ENCODE measurements around the gene P3R3URF.

P3R3URF gene

DNA sequence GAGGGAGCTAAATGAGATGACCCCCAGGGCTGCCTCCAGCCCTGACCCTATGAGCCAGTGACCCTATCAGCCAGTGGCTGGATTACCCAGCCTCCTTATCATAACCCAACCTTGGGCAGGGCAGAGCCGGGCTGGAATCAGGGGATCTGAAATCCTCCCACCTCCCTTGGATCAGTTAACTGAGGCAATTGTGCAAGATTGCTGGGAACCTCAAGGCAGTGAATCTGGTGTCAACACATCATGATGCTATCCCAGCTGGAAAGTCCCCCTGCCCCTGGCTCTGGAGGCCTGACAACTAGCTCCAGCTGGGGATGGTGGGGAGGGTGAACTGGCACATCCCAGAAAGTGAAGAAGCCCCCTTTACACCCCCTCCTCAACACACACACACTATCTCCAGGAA, 7.8 kb downstream of the P3R3URF start:
- no peak overlapping the region for H3K27ac ChIP-seq (ENCODE audit: insufficient read depth in 1 of 2, low read depth in 1 of 2, low read length in 2 of 2, poor library complexity in 1 of 2, severe bottlenecking in 2 of 2)
- peaks cover 0 to 11% (median 0%) of the 10 kb centered on the region in 5 experiments for H3K27me3 ChIP-seq (replicated peaks in 2 of 5; ENCODE audit: control insufficient read depth in 4 of 5, insufficient read depth in 5 of 5, low read length in 4 of 5)
- peaks cover 0 to 15% (median 13%) of the 10 kb centered on the region in 4 experiments for H3K4me1 ChIP-seq (ENCODE audit: control extremely low read depth in 1 of 4, control insufficient read depth in 4 of 4, insufficient read depth in 4 of 4, low read length in 3 of 4)
- H3K9me3 ChIP-seq (ENCODE audit: control extremely low read depth in 1 of 5, control insufficient read depth in 4 of 5, insufficient read depth in 2 of 5, low read depth in 1 of 5, low read length in 4 of 5) = no peaks in the 10 kb centered on the region
- 90% methylated on average over 1 of the region's 1 CpG for WGBS (ENCODE audit: insufficient coverage)
- no peaks in the 10 kb centered on the region for H3K36me3 ChIP-seq (ENCODE audit: control insufficient read depth in 4 of 4, insufficient read depth in 4 of 4, low read length in 3 of 4)
- H3K4me3 ChIP-seq (ENCODE audit: control insufficient read depth in 1 of 7, extremely low read depth in 1 of 7, insufficient read depth in 4 of 7, low read depth in 2 of 7, low read length in 6 of 7) = no peak overlapping the region
- no peak for DNase-seq
- ChIA-PET POLR2A (no interaction called here), CTCF (interaction anchor here (1.1 to 2.7 kb wide), 5 partner anchors 13 to 131 kb away, joined by 4 to 12 read pairs (median 6); partner anchors contain the start of gene PIK3R3)

DNA sequence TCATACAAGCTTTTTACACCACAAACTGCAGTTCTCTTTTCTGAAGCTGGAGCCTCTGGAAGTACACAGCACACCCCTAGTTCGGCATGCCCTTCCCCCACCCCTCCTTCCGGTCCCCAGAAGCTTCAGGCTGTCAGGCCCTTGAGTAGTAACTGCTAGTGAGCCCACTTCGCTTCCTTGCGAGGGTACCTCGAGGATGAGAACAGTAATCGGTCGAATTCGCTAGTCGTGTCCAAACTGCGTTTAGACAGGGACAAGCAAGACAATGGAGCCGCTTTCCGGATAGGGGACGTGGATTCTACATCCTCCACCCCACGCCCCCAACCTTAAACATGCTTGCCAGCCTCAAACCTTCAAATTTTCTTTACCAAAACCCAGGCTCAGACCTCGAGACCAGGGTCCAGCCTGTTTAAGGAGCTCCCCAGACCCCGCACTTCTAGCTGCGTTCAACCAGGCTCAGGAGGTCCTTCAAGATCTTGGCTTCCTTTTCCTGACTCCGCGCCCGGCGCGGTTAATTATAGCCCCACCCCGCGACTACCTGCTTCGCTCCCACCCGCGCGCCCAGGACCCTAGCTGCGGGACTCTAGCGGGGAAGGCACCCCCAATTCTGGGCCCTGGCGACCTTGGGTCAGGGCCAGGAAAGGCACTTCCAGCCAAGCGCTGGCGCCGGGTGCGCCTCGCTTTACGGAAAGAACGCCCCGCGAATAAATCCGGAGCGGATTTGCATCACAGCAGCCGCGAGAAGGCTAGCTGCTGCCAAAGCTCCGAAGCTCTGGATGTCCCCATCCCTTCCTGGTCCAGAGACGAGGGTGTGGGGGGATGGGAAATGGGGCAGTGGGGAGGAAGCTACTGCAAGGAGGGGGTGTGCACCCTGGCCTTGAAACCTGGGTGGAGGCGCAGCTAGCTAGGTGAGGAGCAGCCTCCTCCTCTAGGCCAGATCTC, 9.5 kb downstream of the P3R3URF start:
- WGBS (ENCODE audit: insufficient coverage) = 2% methylated on average over 40 of the region's 47 CpGs
- ChIA-PET CTCF (interaction anchor here (1.0 to 2.7 kb wide), 7 partner anchors 9 to 130 kb away, joined by 3 to 12 read pairs (median 5); no protein-coding TSS in a partner anchor), POLR2A (interaction anchor here (0.8 to 1.2 kb wide), 3 partner anchors 8 to 36 kb away, joined by 3 to 4 read pairs (median 3); partner anchors contain the start of gene PIK3R3)
- H3K36me3 ChIP-seq (ENCODE audit: control insufficient read depth in 4 of 4, insufficient read depth in 4 of 4, low read length in 3 of 4) = no peaks in the 10 kb centered on the region
- peak in 2 of 3 donors; percentile 78 to 80 for DNase-seq
- peak overlapping the region; percentile 40 to 87 (median 75) for H3K4me3 ChIP-seq (ENCODE audit: control insufficient read depth in 1 of 7, extremely low read depth in 1 of 7, insufficient read depth in 4 of 7, low read depth in 2 of 7, low read length in 6 of 7)
- H3K9me3 ChIP-seq (ENCODE audit: control extremely low read depth in 1 of 5, control insufficient read depth in 4 of 5, insufficient read depth in 2 of 5, low read depth in 1 of 5, low read length in 4 of 5) = no peaks in the 10 kb centered on the region
- H3K27ac ChIP-seq (ENCODE audit: insufficient read depth in 1 of 2, low read depth in 1 of 2, low read length in 2 of 2, poor library complexity in 1 of 2, severe bottlenecking in 2 of 2) = no peak overlapping the region
- H3K27me3 ChIP-seq (replicated peaks in 2 of 5; ENCODE audit: control insufficient read depth in 4 of 5, insufficient read depth in 5 of 5, low read length in 4 of 5) = peaks cover 0 to 11% (median 0%) of the 10 kb centered on the region in 5 experiments
- H3K4me1 ChIP-seq (ENCODE audit: control extremely low read depth in 1 of 4, control insufficient read depth in 4 of 4, insufficient read depth in 4 of 4, low read length in 3 of 4) = peaks cover 0 to 15% (median 13%) of the 10 kb centered on the region in 4 experiments

DNA sequence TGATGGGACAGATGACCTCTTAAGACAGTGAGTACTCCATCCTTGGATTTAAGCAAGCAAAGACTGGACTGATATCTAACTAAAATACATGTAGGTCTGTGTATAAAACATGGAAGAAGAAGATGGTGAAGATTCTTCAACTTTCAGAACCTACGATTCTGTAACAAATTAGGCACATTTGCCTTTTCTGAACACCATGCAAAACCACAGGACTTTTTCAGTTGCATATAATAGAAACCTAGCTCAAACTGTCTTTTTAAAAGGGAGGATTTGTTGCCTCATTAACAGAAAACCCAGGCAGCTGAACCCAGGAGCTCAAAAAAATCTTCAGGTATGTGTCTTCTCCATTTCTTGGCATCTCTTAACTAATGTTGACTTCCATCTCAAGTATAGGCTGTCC, 16.1 kb downstream of the P3R3URF start:
- no CpG with 5 or more reads among the region's 1 CpG for WGBS (ENCODE audit: insufficient coverage)
- CTCF ChIA-PET = interaction anchor here (1.5 kb wide), 1 partner anchor 12 kb away, joined by 3 read pairs; no protein-coding TSS in a partner anchor
- H3K36me3 ChIP-seq (ENCODE audit: control insufficient read depth in 4 of 4, insufficient read depth in 4 of 4, low read length in 3 of 4) = no peaks in the 10 kb centered on the region
- no peak overlapping the region for H3K27ac ChIP-seq (ENCODE audit: insufficient read depth in 1 of 2, low read depth in 1 of 2, low read length in 2 of 2, poor library complexity in 1 of 2, severe bottlenecking in 2 of 2)
- no peaks in the 10 kb centered on the region for H3K4me1 ChIP-seq (ENCODE audit: control extremely low read depth in 1 of 4, control insufficient read depth in 4 of 4, insufficient read depth in 4 of 4, low read length in 3 of 4)
- no peaks in the 10 kb centered on the region for H3K9me3 ChIP-seq (ENCODE audit: control extremely low read depth in 1 of 5, control insufficient read depth in 4 of 5, insufficient read depth in 2 of 5, low read depth in 1 of 5, low read length in 4 of 5)
- no peak for DNase-seq
- H3K4me3 ChIP-seq (ENCODE audit: control insufficient read depth in 1 of 7, extremely low read depth in 1 of 7, insufficient read depth in 4 of 7, low read depth in 2 of 7, low read length in 6 of 7) = no peak overlapping the region
- POLR2A ChIA-PET = no interaction called here
- H3K27me3 ChIP-seq (replicated peaks in 2 of 5; ENCODE audit: control insufficient read depth in 4 of 5, insufficient read depth in 5 of 5, low read length in 4 of 5) = peaks cover 0 to 2% (median 0%) of the 10 kb centered on the region in 5 experiments

DNA sequence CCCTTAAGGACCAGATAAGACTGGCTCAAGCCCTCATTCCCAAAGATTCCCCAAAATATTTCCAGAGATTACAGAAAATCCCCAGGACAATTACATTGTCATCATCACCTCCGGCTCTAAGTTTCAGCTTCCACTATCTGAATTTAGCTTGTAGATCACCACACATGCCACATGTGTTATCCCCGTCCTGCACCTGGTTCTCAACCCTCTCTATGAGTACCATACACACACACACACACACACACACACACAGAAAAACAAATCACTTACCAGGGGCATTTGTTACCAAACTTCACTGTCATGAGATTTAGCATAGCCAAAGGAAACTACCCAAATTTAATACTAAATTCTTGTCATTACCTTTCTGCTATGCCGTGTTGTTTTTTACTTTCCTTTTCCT, 16.8 kb downstream of the P3R3URF start:
- H3K27me3 ChIP-seq (replicated peaks in 2 of 5; ENCODE audit: control insufficient read depth in 4 of 5, insufficient read depth in 5 of 5, low read length in 4 of 5) = peaks cover 0 to 2% (median 0%) of the 10 kb centered on the region in 5 experiments
- no peaks in the 10 kb centered on the region for H3K4me1 ChIP-seq (ENCODE audit: control extremely low read depth in 1 of 4, control insufficient read depth in 4 of 4, insufficient read depth in 4 of 4, low read length in 3 of 4)
- ChIA-PET POLR2A (no interaction called here), CTCF (interaction anchor here (1.5 kb wide), 1 partner anchor 11 kb away, joined by 3 read pairs; no protein-coding TSS in a partner anchor)
- H3K27ac ChIP-seq (ENCODE audit: insufficient read depth in 1 of 2, low read depth in 1 of 2, low read length in 2 of 2, poor library complexity in 1 of 2, severe bottlenecking in 2 of 2) = no peak overlapping the region
- DNase-seq = peak in 1 of 3 donors; percentile 44
- H3K9me3 ChIP-seq (ENCODE audit: control extremely low read depth in 1 of 5, control insufficient read depth in 4 of 5, insufficient read depth in 2 of 5, low read depth in 1 of 5, low read length in 4 of 5) = no peaks in the 10 kb centered on the region
- WGBS (ENCODE audit: insufficient coverage) = 83% methylated on average over 3 of the region's 3 CpGs
- H3K4me3 ChIP-seq (ENCODE audit: control insufficient read depth in 1 of 7, extremely low read depth in 1 of 7, insufficient read depth in 4 of 7, low read depth in 2 of 7, low read length in 6 of 7) = no peak overlapping the region
- H3K36me3 ChIP-seq (ENCODE audit: control insufficient read depth in 4 of 4, insufficient read depth in 4 of 4, low read length in 3 of 4) = no peaks in the 10 kb centered on the region

DNA sequence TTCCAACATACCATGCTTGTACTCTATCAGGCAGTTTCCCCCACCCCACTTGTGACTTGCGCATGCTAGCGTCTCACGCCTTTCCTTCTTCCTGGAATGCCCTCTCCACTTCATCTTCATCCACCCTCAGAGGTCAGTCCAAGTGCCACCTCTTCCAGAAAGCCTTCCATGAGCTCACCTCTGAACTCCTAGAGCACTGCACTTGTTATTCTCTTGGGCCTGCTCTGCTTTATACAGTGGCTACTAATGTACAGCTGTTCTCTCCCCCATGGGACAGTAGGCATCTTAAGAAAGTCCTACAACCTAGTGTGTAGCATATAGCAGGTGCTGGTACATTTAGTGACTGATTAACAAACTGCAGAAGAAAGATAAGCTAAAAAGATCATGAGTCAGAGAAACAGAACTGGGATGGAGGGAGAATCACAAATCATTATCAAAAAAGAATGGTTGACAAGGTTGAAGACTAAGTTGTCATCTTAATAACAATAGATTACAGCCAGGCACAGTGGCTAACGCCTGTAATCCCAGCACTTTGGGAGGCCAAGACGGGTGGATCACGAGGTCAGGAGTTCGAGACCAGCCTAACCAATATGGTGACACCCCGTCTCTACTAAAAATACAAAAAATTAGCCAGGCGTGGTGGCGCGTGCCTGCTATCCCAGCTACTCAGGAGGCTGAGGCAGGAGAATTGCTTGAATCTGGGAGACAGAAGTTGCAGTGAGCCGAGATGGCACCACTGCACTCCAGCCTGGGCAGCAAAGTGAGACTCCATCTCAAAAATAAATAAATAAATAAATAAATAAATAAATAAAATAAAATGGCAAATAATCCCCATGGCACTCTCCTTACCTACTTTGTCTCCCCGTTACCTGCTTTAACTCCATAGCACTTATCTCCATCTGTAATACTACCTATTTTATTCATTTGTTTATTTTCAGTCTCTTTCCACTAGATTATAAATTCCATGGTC, 17.7 kb downstream of the P3R3URF start:
- Histone ChIP-seq H3K9me3 (ENCODE audit: control extremely low read depth in 1 of 5, control insufficient read depth in 4 of 5, insufficient read depth in 2 of 5, low read depth in 1 of 5, low read length in 4 of 5) (no peaks in the 10 kb centered on the region), H3K27me3 (replicated peaks in 2 of 5; ENCODE audit: control insufficient read depth in 4 of 5, insufficient read depth in 5 of 5, low read length in 4 of 5) (peaks cover 0 to 2% (median 0%) of the 10 kb centered on the region in 5 experiments), H3K36me3 (ENCODE audit: control insufficient read depth in 4 of 4, insufficient read depth in 4 of 4, low read length in 3 of 4) (no peaks in the 10 kb centered on the region), H3K4me3 (ENCODE audit: control insufficient read depth in 1 of 7, extremely low read depth in 1 of 7, insufficient read depth in 4 of 7, low read depth in 2 of 7, low read length in 6 of 7) (no peak overlapping the region), H3K27ac (ENCODE audit: insufficient read depth in 1 of 2, low read depth in 1 of 2, low read length in 2 of 2, poor library complexity in 1 of 2, severe bottlenecking in 2 of 2) (no peak overlapping the region), H3K4me1 (ENCODE audit: control extremely low read depth in 1 of 4, control insufficient read depth in 4 of 4, insufficient read depth in 4 of 4, low read length in 3 of 4) (no peaks in the 10 kb centered on the region)
- peak in 2 of 3 donors; percentile 18 to 36 for DNase-seq
- WGBS (ENCODE audit: insufficient coverage) = 96% methylated on average over 9 of the region's 13 CpGs
- POLR2A ChIA-PET = interaction anchor here (1.1 kb wide), 1 partner anchor 8 kb away, joined by 3 read pairs; no protein-coding TSS in a partner anchor
- CTCF ChIA-PET = interaction anchor here (1.8 kb wide), 1 partner anchor 8 kb away, joined by 4 read pairs; no protein-coding TSS in a partner anchor

DNA sequence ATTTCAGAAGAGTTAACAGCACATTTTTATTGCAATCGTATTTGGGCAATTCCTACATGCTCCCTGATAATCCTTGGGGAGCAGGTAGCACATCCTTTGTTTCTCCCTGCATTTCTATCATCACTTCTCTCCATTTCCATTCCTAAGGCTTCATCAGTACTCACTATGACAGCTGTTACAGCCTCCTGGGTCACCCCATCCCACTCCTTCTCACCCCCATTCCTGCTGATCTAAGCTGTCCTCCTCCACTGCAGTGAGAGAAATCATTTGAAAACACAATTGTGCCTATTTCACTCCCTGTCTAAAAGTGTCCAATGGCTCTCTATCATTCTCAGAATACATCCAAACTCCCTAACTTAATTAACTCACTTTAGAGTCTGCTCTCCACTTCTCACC, 18.4 kb downstream of the P3R3URF start:
- Histone ChIP-seq H3K27me3 (replicated peaks in 2 of 5; ENCODE audit: control insufficient read depth in 4 of 5, insufficient read depth in 5 of 5, low read length in 4 of 5) (peaks cover 0 to 2% (median 0%) of the 10 kb centered on the region in 5 experiments), H3K36me3 (ENCODE audit: control insufficient read depth in 4 of 4, insufficient read depth in 4 of 4, low read length in 3 of 4) (no peaks in the 10 kb centered on the region), H3K4me3 (ENCODE audit: control insufficient read depth in 1 of 7, extremely low read depth in 1 of 7, insufficient read depth in 4 of 7, low read depth in 2 of 7, low read length in 6 of 7) (no peak overlapping the region), H3K9me3 (ENCODE audit: control extremely low read depth in 1 of 5, control insufficient read depth in 4 of 5, insufficient read depth in 2 of 5, low read depth in 1 of 5, low read length in 4 of 5) (no peaks in the 10 kb centered on the region), H3K4me1 (ENCODE audit: control extremely low read depth in 1 of 4, control insufficient read depth in 4 of 4, insufficient read depth in 4 of 4, low read length in 3 of 4) (no peaks in the 10 kb centered on the region), H3K27ac (ENCODE audit: insufficient read depth in 1 of 2, low read depth in 1 of 2, low read length in 2 of 2, poor library complexity in 1 of 2, severe bottlenecking in 2 of 2) (no peak overlapping the region)
- 100% methylated on average over 1 of the region's 1 CpG for WGBS (ENCODE audit: insufficient coverage)
- ChIA-PET POLR2A (interaction anchor here (1.1 kb wide), 1 partner anchor 9 kb away, joined by 3 read pairs; no protein-coding TSS in a partner anchor), CTCF (interaction anchor here (1.8 kb wide), 1 partner anchor 9 kb away, joined by 4 read pairs; no protein-coding TSS in a partner anchor)
- DNase-seq = no peak

Data from common myeloid progenitor, CD34-positive (primary cell).